ENCODE data around the gene STK39. TPM values are rescaled to one million over a fixed set of nuclear protein-coding genes. Genes with fewer than 3 reads are reported as not detected.

Gene STK39
- total and polyA plus RNA-seq, 9 of the 15 experiments (the other 6 are each of a cell fraction or from before 2014, with no cell fraction given) = 0.19 to 0.76 (median 0.51) TPM

GRCh38 chr2:167944825-167945659, 302.4 kb downstream of the STK39 start (continued):
- TF ChIP-seq ERF (CRISPR knock-in tag; IDR thresholded peaks at IDR 0.05) = peak; percentile 83; the same call in 1 of the 2 replicates
- TF ChIP-seq MAFK (IDR thresholded peaks at IDR 0.05; ENCODE audit: low read length) = no peak
- peak; percentile 62; the same call in 1 of the 2 replicates for TF ChIP-seq ETV5 (CRISPR knock-in tag; IDR thresholded peaks at IDR 0.05; ENCODE audit: low read depth)
- no peak for TF ChIP-seq THAP7 (CRISPR knock-in tag; IDR thresholded peaks at IDR 0.05)
- TF ChIP-seq ATF2 (CRISPR knock-in tag; IDR thresholded peaks at IDR 0.05) = no peak
- no peak for TF ChIP-seq GABPB2 (CRISPR knock-in tag; conservative IDR thresholded peaks at IDR 0.05)
- TF ChIP-seq E2F6 (IDR thresholded peaks at IDR 0.05; ENCODE audit: borderline replicate concordance in 1 of 2, extremely low read depth in 1 of 2, insufficient read depth in 1 of 2, insufficient read length in 1 of 2, low read depth in 1 of 2, low read length in 1 of 2, poor library complexity in 1 of 2, severe bottlenecking in 1 of 2) = no peak
- no peak for TF ChIP-seq ETS2 (tag; IDR thresholded peaks at IDR 0.05; ENCODE audit: borderline replicate concordance, poor library complexity, severe bottlenecking)
- no peak for TF ChIP-seq HES1 (IDR thresholded peaks at IDR 0.05; ENCODE audit: low read depth)
- TF ChIP-seq STAT5A (IDR thresholded peaks at IDR 0.05; ENCODE audit: borderline replicate concordance, low read length) = peak; percentile 78; the same call in 1 of the 2 replicates
- peak; percentile 61; the same call in 1 of the 2 replicates for TF ChIP-seq ZNF253 (CRISPR knock-in tag; conservative IDR thresholded peaks at IDR 0.05)
- TF ChIP-seq NKRF (IDR thresholded peaks at IDR 0.05; ENCODE audit: borderline replicate concordance) = no peak
- TF ChIP-seq ZNF57 (CRISPR knock-in tag; IDR thresholded peaks at IDR 0.05) = no peak
- 0 out of 2 replicates have a peak, but pooled peaks have one; percentile 12 for TF ChIP-seq MTF1 (CRISPR knock-in tag; IDR thresholded peaks at IDR 0.05; ENCODE audit: borderline replicate concordance)
- no peak for TF ChIP-seq PURB (CRISPR knock-in tag; IDR thresholded peaks at IDR 0.05; ENCODE audit: low read depth)
- peak; percentile 82 for TF ChIP-seq GTF2A2 (tag; IDR thresholded peaks at IDR 0.05)
- 0 out of 2 replicates have a peak, but pooled peaks have one; percentile 39 for TF ChIP-seq RBFOX2 (IDR thresholded peaks at IDR 0.05; ENCODE audit: low read depth, low read length)
- no peak for TF ChIP-seq TAF9B (IDR thresholded peaks at IDR 0.05; ENCODE audit: partially characterized antibody)
- TF ChIP-seq ZBTB8A (IDR thresholded peaks at IDR 0.05; ENCODE audit: partially characterized antibody) = no peak
- TF ChIP-seq ZNF174 (CRISPR knock-in tag; IDR thresholded peaks at IDR 0.05) = no peak
- TF ChIP-seq SMAD4 (CRISPR knock-in tag; conservative IDR thresholded peaks at IDR 0.05) = peak; percentile 88
- no peak; the same call in 1 of the 2 replicates for TF ChIP-seq ATF7 (IDR thresholded peaks at IDR 0.05)

All from K562 (cell line).